Panc1 (cell line): ENCODE data around the gene PRUNE2.

ENCODE experiments used
- POLR2AphosphoS5 ChIP-seq: IDR thresholded peaks from 2 replicates; pipeline ENCODE4 v1.6.1; 2012; ENCODE audit warnings: mild to moderate bottlenecking, low read depth, low read length, moderate library complexity
- TCF7L2 ChIP-seq: IDR thresholded peaks from 2 replicates; pipeline ENCODE4 v1.6.1; 2011; ENCODE audit warnings: mild to moderate bottlenecking, low read depth, low read length, inconsistent platforms
- TF ChIP-seq, protein P1 (sequence below): fragments of 450-650 bp; IDR thresholded peaks from 2 replicates; pipeline ENCODE4 v1.5.1; 2017; ENCODE audit warnings: mild to moderate bottlenecking

DNA sequence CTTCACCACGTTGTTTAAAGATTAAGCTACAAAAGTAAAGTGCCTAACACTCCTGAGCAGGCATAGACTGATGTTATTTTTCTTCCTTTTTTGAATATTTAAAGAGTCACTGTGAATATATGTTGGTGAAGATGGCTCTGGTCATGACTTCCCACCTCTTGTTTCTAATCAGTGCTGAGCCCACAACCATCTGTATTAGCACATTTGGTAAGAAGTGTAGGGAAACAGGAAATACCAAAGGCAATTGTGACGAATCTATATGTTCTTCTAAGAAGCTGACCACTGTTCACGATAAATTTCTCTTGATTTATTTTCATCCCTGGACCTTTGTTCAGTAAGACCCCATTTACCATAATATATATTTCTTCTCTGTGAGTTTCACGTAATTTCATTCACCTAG lies 249.9 kb downstream of the PRUNE2 start:
- TF ChIP-seq, protein P1, sequence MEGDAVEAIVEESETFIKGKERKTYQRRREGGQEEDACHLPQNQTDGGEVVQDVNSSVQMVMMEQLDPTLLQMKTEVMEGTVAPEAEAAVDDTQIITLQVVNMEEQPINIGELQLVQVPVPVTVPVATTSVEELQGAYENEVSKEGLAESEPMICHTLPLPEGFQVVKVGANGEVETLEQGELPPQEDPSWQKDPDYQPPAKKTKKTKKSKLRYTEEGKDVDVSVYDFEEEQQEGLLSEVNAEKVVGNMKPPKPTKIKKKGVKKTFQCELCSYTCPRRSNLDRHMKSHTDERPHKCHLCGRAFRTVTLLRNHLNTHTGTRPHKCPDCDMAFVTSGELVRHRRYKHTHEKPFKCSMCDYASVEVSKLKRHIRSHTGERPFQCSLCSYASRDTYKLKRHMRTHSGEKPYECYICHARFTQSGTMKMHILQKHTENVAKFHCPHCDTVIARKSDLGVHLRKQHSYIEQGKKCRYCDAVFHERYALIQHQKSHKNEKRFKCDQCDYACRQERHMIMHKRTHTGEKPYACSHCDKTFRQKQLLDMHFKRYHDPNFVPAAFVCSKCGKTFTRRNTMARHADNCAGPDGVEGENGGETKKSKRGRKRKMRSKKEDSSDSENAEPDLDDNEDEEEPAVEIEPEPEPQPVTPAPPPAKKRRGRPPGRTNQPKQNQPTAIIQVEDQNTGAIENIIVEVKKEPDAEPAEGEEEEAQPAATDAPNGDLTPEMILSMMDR = no peak
- no peak for TF ChIP-seq POLR2AphosphoS5
- no peak for TF ChIP-seq TCF7L2
